Neuronal stem cell (in vitro differentiated cells): Measurements from ENCODE around the gene PRR3.

ENCODE experiments used
- DNase-seq: peaks from one replicate; pipeline ENCODE4 v3.0.0-alpha.2; 2013; ENCODE audit warnings: low spot score
- H2AFZ ChIP-seq: one replicate; pipeline ENCODE4 v1.6.1; 2013; ENCODE audit warnings: mild to moderate bottlenecking, low read length, inconsistent platforms
- H2AK5ac ChIP-seq: 2 replicates; pipeline ENCODE4 v1.6.1; 2013; ENCODE audit warnings: low read depth, mild to moderate bottlenecking, inconsistent platforms, low read length, moderate library complexity, mixed read lengths
- H2BK120ac ChIP-seq: 2 replicates; pipeline ENCODE4 v1.6.1; 2013; ENCODE audit warnings: low read depth, mild to moderate bottlenecking, inconsistent platforms, low read length, moderate library complexity, mixed read lengths
- H2BK12ac ChIP-seq: one replicate; pipeline ENCODE4 v1.6.1; 2013; ENCODE audit warnings: low read length, inconsistent platforms
- H2BK15ac ChIP-seq: 2 replicates; pipeline ENCODE4 v1.6.1; 2013; ENCODE audit warnings: mild to moderate bottlenecking, low read length, inconsistent platforms, mixed read lengths
- H2BK5ac ChIP-seq: one replicate; pipeline ENCODE4 v1.6.1; 2013; ENCODE audit warnings: inconsistent platforms, mild to moderate bottlenecking, low read length, moderate library complexity
- H3K14ac ChIP-seq: one replicate; pipeline ENCODE4 v1.6.1; 2013; ENCODE audit warnings: low read length, inconsistent platforms
- H3K18ac ChIP-seq: 2 replicates; pipeline ENCODE4 v1.6.1; 2013; ENCODE audit warnings: low read length, inconsistent platforms
- H3K23ac ChIP-seq: 2 replicates; pipeline ENCODE4 v1.6.1; 2013; ENCODE audit warnings: low read depth, mild to moderate bottlenecking, mixed read lengths, low read length, inconsistent platforms; ENCODE audit not compliant: poor library complexity
- H3K27ac ChIP-seq: replicated peaks from 3 replicates; pipeline ENCODE4 v1.5.1; 2013; ENCODE audit warnings: low read length, inconsistent platforms
- H3K27me3 ChIP-seq, 3 experiments: 2 replicates each; pipeline ENCODE4 v1.6.1; 2013; ENCODE audit warnings: low read length in 3 of 3, mild to moderate bottlenecking in 2 of 3, inconsistent platforms in 1 of 3, low read depth in 1 of 3, mixed read lengths in 1 of 3, moderate library complexity in 1 of 3; ENCODE audit not compliant: control insufficient read depth in 3 of 3, insufficient read depth in 3 of 3
- H3K36me3 ChIP-seq, 2 donors: replicated peaks in 1 of 2; 2 replicates each; pipeline ENCODE4 v1.6.1; 2013; ENCODE audit warnings: low read length in 2 of 2; ENCODE audit not compliant: control insufficient read depth in 2 of 2, insufficient read depth in 2 of 2
- H3K4ac ChIP-seq: 2 replicates; pipeline ENCODE4 v1.6.1; 2013; ENCODE audit warnings: inconsistent platforms, mild to moderate bottlenecking, low read length, moderate library complexity
- H3K4me1 ChIP-seq, 2 donors: 1 replicate in 1 of 2; 2 replicates in 1 of 2; pipeline ENCODE4 v1.6.1; 2013; ENCODE audit warnings: low read length in 2 of 2, low read depth in 1 of 2; ENCODE audit not compliant: control insufficient read depth in 2 of 2, insufficient read depth in 1 of 2
- H3K4me2 ChIP-seq: one replicate; pipeline ENCODE4 v1.6.1; 2013; ENCODE audit warnings: mild to moderate bottlenecking, low read length, inconsistent platforms; ENCODE audit not compliant: insufficient read depth, poor library complexity, severe bottlenecking
- H3K4me3 ChIP-seq, 2 donors: 2 replicates each; pipeline ENCODE4 v1.5.1; 2013; ENCODE audit warnings: low read length in 2 of 2, mild to moderate bottlenecking in 2 of 2, inconsistent platforms in 1 of 2, moderate library complexity in 1 of 2
- H3K79me1 ChIP-seq: one replicate; pipeline ENCODE4 v1.6.1; 2013; ENCODE audit warnings: low read depth, mild to moderate bottlenecking, inconsistent platforms, low read length, moderate library complexity
- H3K9ac ChIP-seq: one replicate; pipeline ENCODE4 v1.6.1; 2013; ENCODE audit warnings: mild to moderate bottlenecking, low read depth, low read length, inconsistent platforms; ENCODE audit not compliant: poor library complexity
- H3K9me3 ChIP-seq, 2 donors: replicated peaks in 1 of 2; 2 replicates each; pipeline versions ENCODE3 to v1.6.1; 2013; ENCODE audit warnings: low read length in 2 of 2, mild to moderate bottlenecking in 2 of 2, inconsistent platforms in 1 of 2, low read depth in 1 of 2, mixed read lengths in 1 of 2, moderate library complexity in 1 of 2; ENCODE audit not compliant: control insufficient read depth in 2 of 2, insufficient read depth in 1 of 2
- H4K8ac ChIP-seq: one replicate; pipeline ENCODE4 v1.6.1; 2013; ENCODE audit warnings: low read depth, mild to moderate bottlenecking, inconsistent platforms, low read length, moderate library complexity
- H4K91ac ChIP-seq: one replicate; pipeline ENCODE4 v1.6.1; 2013; ENCODE audit warnings: low read length, low read depth, mild to moderate bottlenecking, inconsistent platforms; ENCODE audit not compliant: poor library complexity
- WGBS, 2 donors: extraction: QIAGEN DNeasy Blood & Tissue Kit; methylation state at CpG; one replicate each; pipeline ENCODE4 v1.1.7; 2013; ENCODE audit warnings: missing lambda C conversion rate in 2 of 2, mixed read lengths in 1 of 2; ENCODE audit not compliant: insufficient read length in 2 of 2, insufficient replicate concordance in 1 of 2; ENCODE audit errors: extremely low coverage in 2 of 2; 5-methylcytosine and 5-hydroxymethylcytosine counted together

PRR3 gene

DNA sequence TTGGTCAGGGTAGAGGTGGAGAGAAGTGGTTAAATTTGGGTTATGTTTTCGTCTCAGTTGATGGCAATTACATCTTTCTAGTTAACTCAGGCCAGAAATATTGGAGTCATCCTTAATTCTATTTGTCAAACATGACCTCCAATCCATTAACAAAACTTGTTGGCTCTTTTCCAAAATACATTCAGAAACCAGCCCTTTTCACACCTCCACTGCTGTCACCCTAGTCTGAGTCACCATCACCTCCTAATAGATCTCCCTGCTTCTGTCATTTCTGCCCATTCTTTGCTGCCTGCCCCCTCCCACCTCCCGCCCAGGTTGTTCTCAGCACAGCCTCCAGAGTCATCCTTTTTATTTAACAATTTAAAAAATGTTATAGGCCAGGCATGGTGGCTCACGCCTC lies 11.2 kb downstream of the PRR3 start:
- H2AFZ ChIP-seq: no peak overlapping the region
- no peak overlapping the region for H2AK5ac ChIP-seq
- H3K4me3 ChIP-seq: no peak overlapping the region
- H3K23ac ChIP-seq: no peak overlapping the region
- H3K9me3 ChIP-seq: no peaks in the 10 kb centered on the region
- no peak overlapping the region for H2BK12ac ChIP-seq
- no peak overlapping the region for H2BK5ac ChIP-seq
- WGBS, 2 donors: no CpG with 5 or more reads among the region's 3 CpGs
- H3K27me3 ChIP-seq: peaks cover 0 to 2% (median 0%) of the 10 kb centered on the region in 3 experiments
- no peak overlapping the region for H4K91ac ChIP-seq
- DNase-seq: no peak
- H3K4me2 ChIP-seq: no peak overlapping the region
- H4K8ac ChIP-seq: no peak overlapping the region
- peaks cover 0 to 19% of the 10 kb centered on the region in 2 donors for H3K36me3 ChIP-seq
- H3K4ac ChIP-seq: no peak overlapping the region
- H3K9ac ChIP-seq: no peak overlapping the region
- peaks cover 5 to 8% of the 10 kb centered on the region in 2 donors for H3K4me1 ChIP-seq
- no peak overlapping the region for H2BK15ac ChIP-seq
- H3K18ac ChIP-seq: no peak overlapping the region
- no peak overlapping the region for H3K14ac ChIP-seq
- peaks cover 2% of the 10 kb centered on the region for H3K79me1 ChIP-seq
- H2BK120ac ChIP-seq: no peak overlapping the region
- no peak overlapping the region for H3K27ac ChIP-seq

DNA sequence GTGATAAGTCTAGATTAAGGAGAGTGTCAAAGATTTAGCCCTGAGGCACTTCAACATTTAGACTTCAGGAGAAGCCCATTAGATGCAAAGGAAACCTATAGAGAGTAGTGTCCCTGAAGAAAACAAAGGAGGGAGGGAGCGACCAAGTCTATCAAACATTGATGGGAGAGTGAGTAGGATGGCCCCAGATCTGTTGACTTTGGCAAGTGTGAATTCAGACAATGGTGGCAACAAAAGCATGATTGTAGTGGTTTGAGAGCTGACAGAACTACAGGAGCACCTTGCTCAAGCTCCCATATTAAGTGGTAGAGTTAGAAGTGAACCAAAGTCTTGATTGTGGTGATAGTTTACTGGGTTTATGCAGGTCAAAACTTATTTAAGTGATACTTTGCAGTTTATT lies 13.2 kb downstream of the PRR3 start:
- no peak overlapping the region for H2BK120ac ChIP-seq
- no peak overlapping the region for H2BK5ac ChIP-seq
- no CpG with 5 or more reads among the region's 1 CpG for WGBS, 2 donors
- no peaks in the 10 kb centered on the region for H3K9me3 ChIP-seq
- peak overlapping the region in 1 of 2 donors; percentile 63 for H3K4me3 ChIP-seq
- H3K79me1 ChIP-seq: peaks cover 2% of the 10 kb centered on the region
- H3K9ac ChIP-seq: no peak overlapping the region
- H3K14ac ChIP-seq: no peak overlapping the region
- H3K4me1 ChIP-seq: peaks cover 5 to 8% of the 10 kb centered on the region in 2 donors
- no peak overlapping the region for H3K4ac ChIP-seq
- H2AFZ ChIP-seq: peak overlapping the region; percentile 93
- no peak overlapping the region for H2BK12ac ChIP-seq
- H3K27ac ChIP-seq: no peak overlapping the region
- no peak overlapping the region for H4K8ac ChIP-seq
- no peak overlapping the region for H4K91ac ChIP-seq
- H3K27me3 ChIP-seq: peaks cover 0 to 2% (median 0%) of the 10 kb centered on the region in 3 experiments
- DNase-seq: no peak
- no peak overlapping the region for H3K18ac ChIP-seq
- H2BK15ac ChIP-seq: no peak overlapping the region
- H3K23ac ChIP-seq: no peak overlapping the region
- no peak overlapping the region for H3K4me2 ChIP-seq
- H3K36me3 ChIP-seq: peaks cover 3 to 28% of the 10 kb centered on the region in 2 donors
- H2AK5ac ChIP-seq: no peak overlapping the region

DNA sequence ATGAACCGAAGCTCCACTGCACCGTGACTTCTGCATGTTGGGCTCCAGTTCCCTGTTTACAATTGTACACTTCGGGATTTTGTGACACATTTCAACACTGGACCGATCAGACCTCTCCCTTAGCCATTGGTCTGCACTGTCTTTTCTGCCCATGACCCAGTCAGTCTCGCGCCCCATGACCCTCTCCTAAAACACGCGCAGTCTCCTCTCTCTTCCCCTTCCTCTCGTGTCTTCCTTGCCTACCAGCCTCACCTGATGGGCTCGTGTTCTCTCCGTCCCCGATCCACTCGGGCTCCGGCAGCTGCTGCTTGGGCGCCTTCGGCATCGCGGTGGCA lies 13.6 kb downstream of the PRR3 start:
- no CpG with 5 or more reads among the region's 18 CpGs for WGBS, 2 donors
- no peak overlapping the region for H2BK120ac ChIP-seq

DNA sequence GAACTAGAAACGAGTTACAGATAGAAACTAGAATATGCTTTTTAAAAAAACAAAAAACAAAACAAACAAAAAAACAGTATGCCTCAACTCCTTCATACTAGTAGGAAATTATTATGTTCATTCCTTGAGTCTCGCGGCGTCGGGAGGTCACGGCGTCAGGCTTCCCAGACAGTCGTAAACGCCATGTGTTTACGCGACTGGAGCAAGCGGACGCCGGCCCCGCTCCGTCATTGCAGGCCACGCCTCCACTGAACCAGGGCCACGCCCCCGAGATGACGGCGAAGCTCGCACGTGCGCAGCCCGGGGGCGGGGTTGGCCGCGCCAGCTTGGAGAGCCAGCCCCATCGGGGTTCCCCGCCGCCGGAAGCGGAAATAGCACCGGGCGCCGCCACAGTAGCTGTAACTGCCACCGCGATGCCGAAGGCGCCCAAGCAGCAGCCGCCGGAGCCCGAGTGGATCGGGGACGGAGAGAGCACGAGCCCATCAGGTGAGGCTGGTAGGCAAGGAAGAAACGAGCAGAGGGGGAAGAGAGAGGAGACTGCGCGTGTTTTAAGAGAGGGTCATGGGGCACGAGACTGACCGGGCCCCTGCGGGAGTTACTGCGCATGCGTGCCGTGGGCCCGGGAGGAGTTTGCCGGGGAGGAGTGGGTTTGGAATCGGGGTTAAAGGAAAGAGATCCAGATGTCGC lies 14.1 kb downstream of the PRR3 start, which contains the start of gene ABCF1:
ABCF1 (plus strand) TSS at position 368 of the 687 bp plus-strand sequence; CDS start at position 414, 46 bp downstream.
- Histone ChIP-seq H3K27me3 (peaks cover 0 to 2% (median 0%) of the 10 kb centered on the region in 3 experiments), H3K4me3 (peak within 1 kb of the TSS; percentile 63 to 87), H3K36me3 (peaks cover 3 to 37% of the 10 kb centered on the region in 2 donors), H2BK5ac (peak within 1 kb of the TSS; percentile 73), H2BK120ac (no peak within 1 kb of the TSS), H3K79me1 (peaks cover 2% of the 10 kb centered on the region), H3K9me3 (no peaks in the 10 kb centered on the region), H4K91ac (no peak within 1 kb of the TSS), H4K8ac (peak within 1 kb of the TSS; percentile 54), H3K14ac (peak within 1 kb of the TSS; percentile 99), H3K27ac (peak within 1 kb of the TSS; percentile 85), H3K23ac (peak within 1 kb of the TSS; percentile 99), H3K18ac (peak within 1 kb of the TSS; percentile 99), H3K4ac (no peak within 1 kb of the TSS), H2BK15ac (peak within 1 kb of the TSS; percentile 70), H2AK5ac (no peak within 1 kb of the TSS), H3K4me1 (peaks cover 5 to 8% of the 10 kb centered on the region in 2 donors), H3K9ac (peak within 1 kb of the TSS; percentile 98), H2BK12ac (peak within 1 kb of the TSS; percentile 76), H2AFZ (peak within 1 kb of the TSS; percentile 93), H3K4me2 (peak within 1 kb of the TSS; percentile 93)
- peak; percentile 96 for DNase-seq
- no CpG with 5 or more reads among the region's 59 CpGs for WGBS, 2 donors

More for the DNA sequence above, 13.6 kb downstream of the PRR3 start:
- Histone ChIP-seq H3K4ac (no peak overlapping the region), H3K4me1 (peaks cover 5 to 8% of the 10 kb centered on the region in 2 donors), H3K27me3 (peaks cover 0 to 2% (median 0%) of the 10 kb centered on the region in 3 experiments), H3K4me2 (peak overlapping the region; percentile 85), H3K36me3 (peaks cover 3 to 33% of the 10 kb centered on the region in 2 donors), H3K4me3 (peak overlapping the region; percentile 63 to 76), H3K9me3 (no peaks in the 10 kb centered on the region), H3K18ac (no peak overlapping the region), H2BK12ac (no peak overlapping the region), H3K27ac (no peak overlapping the region), H3K14ac (no peak overlapping the region), H2BK5ac (no peak overlapping the region), H3K9ac (peak overlapping the region; percentile 83), H2AFZ (peak overlapping the region; percentile 93), H3K23ac (peak overlapping the region; percentile 99), H2AK5ac (no peak overlapping the region), H3K79me1 (peaks cover 2% of the 10 kb centered on the region), H4K8ac (no peak overlapping the region), H4K91ac (no peak overlapping the region), H2BK15ac (no peak overlapping the region)
- no peak for DNase-seq
